SK-N-SH treated with all-trans-retinoic acid at 6 μM for 48 hours (cell line): Measurements from ENCODE around the gene GATA5.

Experiments
- PPARA ChIP-seq: fragments of 250-450 bp; sonication (Bioruptor Pico); IDR thresholded peaks from 2 replicates; pipeline ENCODE4 v1.5.0; 2020; ENCODE audit warnings: mild to moderate bottlenecking, borderline replicate concordance
- RARB ChIP-seq: fragments of 250-450 bp; sonication (Bioruptor Pico); IDR thresholded peaks from 2 replicates; pipeline ENCODE4 v1.8.0; 2021; ENCODE audit warnings: mild to moderate bottlenecking, moderate library complexity
- TCF4 ChIP-seq: fragments of 250-450 bp; sonication (Bioruptor Pico); IDR thresholded peaks from 2 replicates; pipeline ENCODE4 v1.8.0; 2021; ENCODE audit warnings: mild to moderate bottlenecking, moderate library complexity, borderline replicate concordance
- ZFP3 ChIP-seq: fragments of 250-450 bp; sonication (Bioruptor Pico); IDR thresholded peaks from 2 replicates; pipeline ENCODE4 v1.5.0; 2020; ENCODE audit warnings: mild to moderate bottlenecking, moderate library complexity
- ZNF565 ChIP-seq: fragments of 450-650 bp; formaldehyde crosslinking; conservative IDR thresholded peaks from 2 replicates; pipeline ENCODE4 v1.5.0; 2020; ENCODE audit warnings: low read depth, mild to moderate bottlenecking, moderate library complexity
- ZNF8 ChIP-seq: fragments of 450-650 bp; formaldehyde crosslinking; IDR thresholded peaks from 2 replicates; pipeline ENCODE4 v1.5.0; 2020; ENCODE audit warnings: mild to moderate bottlenecking, moderate library complexity
- TF ChIP-seq, protein P1 (sequence below): fragments of 250-450 bp; sonication (Bioruptor Pico); IDR thresholded peaks from 2 replicates; pipeline ENCODE4 v1.5.1; 2020; ENCODE audit warnings: low read depth, mild to moderate bottlenecking, moderate library complexity
- TF ChIP-seq, protein P2 (sequence below): fragments of 250-450 bp; sonication (Bioruptor Pico); IDR thresholded peaks from 2 replicates; pipeline ENCODE4 v1.8.0; 2021; ENCODE audit warnings: low read depth, mild to moderate bottlenecking, moderate library complexity, borderline replicate concordance
- TF ChIP-seq, protein P3 (sequence below): fragments of 250-450 bp; sonication (Bioruptor Pico); IDR thresholded peaks from 2 replicates; pipeline ENCODE4 v1.8.0; 2020; ENCODE audit warnings: mild to moderate bottlenecking, moderate library complexity, borderline replicate concordance

DNA sequence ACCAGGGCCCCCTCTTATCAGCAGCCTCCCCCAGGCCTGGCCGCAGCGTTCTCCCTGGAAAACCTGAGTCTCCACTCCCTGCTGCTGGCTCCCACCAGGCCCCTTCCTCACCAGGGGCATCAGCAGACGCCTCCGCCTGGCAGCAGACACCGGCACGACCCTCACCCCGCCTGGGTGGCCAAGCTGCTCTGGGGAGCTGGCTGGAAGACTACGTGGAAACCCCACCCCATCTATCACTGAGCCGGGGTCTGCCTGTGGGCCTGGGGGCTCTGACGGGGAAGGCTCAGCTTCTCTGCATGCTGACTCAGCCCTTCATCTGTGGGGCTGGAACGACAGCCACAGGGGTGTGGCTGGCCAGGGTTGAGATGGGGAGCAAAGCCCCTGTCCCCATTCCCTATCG lies 29.3 kb downstream of the GATA5 start:
- no peak for TF ChIP-seq TCF4
- TF ChIP-seq, protein P1, sequence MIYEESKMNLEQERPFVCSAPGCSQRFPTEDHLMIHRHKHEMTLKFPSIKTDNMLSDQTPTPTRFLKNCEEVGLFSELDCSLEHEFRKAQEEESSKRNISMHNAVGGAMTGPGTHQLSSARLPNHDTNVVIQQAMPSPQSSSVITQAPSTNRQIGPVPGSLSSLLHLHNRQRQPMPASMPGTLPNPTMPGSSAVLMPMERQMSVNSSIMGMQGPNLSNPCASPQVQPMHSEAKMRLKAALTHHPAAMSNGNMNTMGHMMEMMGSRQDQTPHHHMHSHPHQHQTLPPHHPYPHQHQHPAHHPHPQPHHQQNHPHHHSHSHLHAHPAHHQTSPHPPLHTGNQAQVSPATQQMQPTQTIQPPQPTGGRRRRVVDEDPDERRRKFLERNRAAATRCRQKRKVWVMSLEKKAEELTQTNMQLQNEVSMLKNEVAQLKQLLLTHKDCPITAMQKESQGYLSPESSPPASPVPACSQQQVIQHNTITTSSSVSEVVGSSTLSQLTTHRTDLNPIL, result no peak
- TF ChIP-seq, protein P2, sequence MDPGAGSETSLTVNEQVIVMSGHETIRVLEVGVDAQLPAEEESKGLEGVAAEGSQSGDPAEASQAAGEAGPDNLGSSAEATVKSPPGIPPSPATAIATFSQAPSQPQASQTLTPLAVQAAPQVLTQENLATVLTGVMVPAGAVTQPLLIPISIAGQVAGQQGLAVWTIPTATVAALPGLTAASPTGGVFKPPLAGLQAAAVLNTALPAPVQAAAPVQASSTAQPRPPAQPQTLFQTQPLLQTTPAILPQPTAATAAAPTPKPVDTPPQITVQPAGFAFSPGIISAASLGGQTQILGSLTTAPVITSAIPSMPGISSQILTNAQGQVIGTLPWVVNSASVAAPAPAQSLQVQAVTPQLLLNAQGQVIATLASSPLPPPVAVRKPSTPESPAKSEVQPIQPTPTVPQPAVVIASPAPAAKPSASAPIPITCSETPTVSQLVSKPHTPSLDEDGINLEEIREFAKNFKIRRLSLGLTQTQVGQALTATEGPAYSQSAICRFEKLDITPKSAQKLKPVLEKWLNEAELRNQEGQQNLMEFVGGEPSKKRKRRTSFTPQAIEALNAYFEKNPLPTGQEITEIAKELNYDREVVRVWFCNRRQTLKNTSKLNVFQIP (CRISPR knock-in tag), result no peak
- TF ChIP-seq ZNF8, result no peak
- no peak for TF ChIP-seq PPARA (CRISPR knock-in tag)
- TF ChIP-seq ZFP3 (CRISPR knock-in tag), result no peak
- TF ChIP-seq RARB (CRISPR knock-in tag), result no peak
- TF ChIP-seq ZNF565 (CRISPR knock-in tag), result no peak
- TF ChIP-seq, protein P3, sequence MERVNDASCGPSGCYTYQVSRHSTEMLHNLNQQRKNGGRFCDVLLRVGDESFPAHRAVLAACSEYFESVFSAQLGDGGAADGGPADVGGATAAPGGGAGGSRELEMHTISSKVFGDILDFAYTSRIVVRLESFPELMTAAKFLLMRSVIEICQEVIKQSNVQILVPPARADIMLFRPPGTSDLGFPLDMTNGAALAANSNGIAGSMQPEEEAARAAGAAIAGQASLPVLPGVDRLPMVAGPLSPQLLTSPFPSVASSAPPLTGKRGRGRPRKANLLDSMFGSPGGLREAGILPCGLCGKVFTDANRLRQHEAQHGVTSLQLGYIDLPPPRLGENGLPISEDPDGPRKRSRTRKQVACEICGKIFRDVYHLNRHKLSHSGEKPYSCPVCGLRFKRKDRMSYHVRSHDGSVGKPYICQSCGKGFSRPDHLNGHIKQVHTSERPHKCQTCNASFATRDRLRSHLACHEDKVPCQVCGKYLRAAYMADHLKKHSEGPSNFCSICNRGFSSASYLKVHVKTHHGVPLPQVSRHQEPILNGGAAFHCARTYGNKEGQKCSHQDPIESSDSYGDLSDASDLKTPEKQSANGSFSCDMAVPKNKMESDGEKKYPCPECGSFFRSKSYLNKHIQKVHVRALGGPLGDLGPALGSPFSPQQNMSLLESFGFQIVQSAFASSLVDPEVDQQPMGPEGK (CRISPR knock-in tag), result no peak
